SH-SY5Y (cell line): ENCODE data around the gene SMYD4.

ENCODE experiments used
- GATA2 ChIP-seq: IDR thresholded peaks from 2 replicates; pipeline ENCODE4 v1.6.1; 2011; ENCODE audit warnings: mild to moderate bottlenecking, low read depth, low read length
- GATA3 ChIP-seq: IDR thresholded peaks from 2 replicates; pipeline ENCODE4 v1.6.1; 2011; ENCODE audit warnings: low read depth, mild to moderate bottlenecking, low read length, moderate library complexity

SMYD4 gene

DNA sequence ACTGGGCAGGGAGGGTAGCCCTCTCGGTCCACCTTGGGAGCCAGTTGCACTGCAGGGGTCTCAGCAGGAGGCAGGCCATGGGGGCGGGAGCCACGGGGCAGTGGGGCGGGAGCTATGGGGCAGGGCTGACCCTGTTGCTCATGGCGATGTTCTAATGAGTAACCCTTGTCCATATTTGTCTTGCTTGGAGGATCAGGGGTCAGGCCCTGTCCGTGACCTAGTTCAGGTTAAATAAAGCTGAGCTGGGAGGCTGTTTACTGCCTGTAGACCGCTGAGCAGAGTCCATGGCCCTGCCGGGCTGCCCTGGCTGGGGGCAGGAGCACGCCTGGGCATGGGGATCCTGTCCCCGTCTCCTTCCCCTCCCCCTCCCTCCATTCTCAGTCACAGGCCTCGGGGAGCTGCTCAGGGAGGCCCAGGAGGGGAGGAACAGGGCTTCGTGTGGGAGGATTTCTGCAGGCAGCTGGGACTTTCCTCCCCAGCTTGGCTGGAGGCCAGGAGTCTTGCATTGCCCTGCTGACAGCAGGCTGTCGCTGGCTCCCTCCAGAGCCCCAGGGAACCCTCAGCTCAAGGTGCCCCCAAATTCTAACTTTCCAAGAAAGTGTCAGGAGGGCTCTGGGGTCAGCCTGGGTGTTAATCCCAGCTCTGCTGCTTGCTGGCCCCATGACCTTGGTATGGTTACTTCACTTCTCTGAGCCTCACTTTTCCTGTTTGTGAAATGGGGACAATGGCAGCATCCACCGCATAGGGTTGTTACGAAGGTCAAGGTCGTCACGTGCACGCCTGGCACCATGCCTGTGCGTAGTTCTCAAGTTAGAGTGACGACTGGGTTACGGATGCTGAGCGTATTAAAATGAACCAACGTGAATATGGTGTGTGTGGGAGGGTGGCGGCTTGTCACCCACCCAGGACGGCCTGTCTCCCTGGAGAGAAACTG, 93.1 kb downstream of the SMYD4 start:
- TF ChIP-seq GATA2 (no peak), GATA3 (no peak)

DNA sequence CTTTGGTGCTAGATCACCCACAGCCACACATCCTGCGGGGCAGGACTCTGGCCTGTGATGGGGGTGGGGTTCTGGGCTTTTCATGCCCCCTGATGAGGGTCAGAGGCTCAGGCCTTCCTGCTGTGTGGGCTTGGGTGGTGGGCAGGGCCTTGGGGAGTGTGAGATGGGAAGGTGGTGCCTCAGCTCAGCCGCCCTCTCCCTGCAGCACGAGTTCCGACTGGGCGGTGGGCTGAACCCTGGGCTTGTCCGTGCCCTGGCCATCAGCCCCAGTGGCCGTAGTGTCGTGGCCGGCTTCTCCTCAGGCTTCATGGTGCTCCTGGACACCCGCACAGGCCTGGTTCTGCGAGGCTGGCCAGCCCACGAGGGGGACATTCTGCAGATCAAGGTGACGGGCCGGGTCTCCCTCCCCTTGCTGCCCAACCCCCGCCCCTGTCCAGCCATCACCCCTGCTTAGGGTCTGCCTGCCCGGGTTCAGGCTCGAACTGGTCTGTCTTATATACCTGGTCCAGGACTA, 93.8 kb downstream of the SMYD4 start:
- TF ChIP-seq GATA3, result no peak
- TF ChIP-seq GATA2, result no peak

DNA sequence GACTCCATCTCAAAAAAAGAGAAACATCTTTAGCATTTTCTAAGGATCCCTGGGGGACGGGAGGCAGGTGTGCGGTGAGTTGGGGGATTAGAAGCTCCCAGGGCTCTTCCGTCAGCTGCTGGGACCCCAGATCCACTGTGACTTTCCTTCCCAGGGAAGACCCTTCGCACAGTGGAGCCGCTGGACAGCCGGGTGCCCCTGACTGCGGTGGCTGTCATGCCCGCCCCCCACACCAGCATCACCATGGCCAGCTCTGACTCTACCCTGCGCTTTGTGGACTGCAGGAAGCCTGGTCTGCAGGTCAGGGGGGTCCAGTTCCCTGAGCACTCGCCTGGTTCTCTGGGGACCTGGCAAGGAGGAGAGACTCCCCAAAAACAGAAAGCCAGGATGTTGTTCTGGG, 94.3 kb downstream of the SMYD4 start:
- no peak for TF ChIP-seq GATA2
- TF ChIP-seq GATA3, result no peak

DNA sequence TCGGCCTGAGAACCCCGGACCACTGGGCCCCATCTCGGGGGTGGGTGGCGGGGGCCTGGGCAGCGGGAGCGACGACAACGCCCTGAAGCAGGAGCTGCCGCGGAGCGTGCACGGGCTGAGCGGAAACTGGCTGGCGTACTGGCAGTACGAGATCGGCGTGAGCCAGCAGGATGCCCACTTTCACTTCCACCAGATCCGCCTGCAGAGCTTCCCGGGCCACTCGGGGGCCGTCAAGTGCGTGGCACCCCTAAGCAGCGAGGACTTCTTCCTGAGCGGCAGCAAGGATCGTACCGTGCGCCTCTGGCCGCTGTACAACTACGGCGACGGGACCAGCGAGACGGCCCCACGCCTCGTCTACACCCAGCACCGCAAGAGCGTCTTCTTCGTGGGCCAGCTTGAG, 95.9 kb downstream of the SMYD4 start:
- TF ChIP-seq GATA3 (no peak), GATA2 (no peak)

DNA sequence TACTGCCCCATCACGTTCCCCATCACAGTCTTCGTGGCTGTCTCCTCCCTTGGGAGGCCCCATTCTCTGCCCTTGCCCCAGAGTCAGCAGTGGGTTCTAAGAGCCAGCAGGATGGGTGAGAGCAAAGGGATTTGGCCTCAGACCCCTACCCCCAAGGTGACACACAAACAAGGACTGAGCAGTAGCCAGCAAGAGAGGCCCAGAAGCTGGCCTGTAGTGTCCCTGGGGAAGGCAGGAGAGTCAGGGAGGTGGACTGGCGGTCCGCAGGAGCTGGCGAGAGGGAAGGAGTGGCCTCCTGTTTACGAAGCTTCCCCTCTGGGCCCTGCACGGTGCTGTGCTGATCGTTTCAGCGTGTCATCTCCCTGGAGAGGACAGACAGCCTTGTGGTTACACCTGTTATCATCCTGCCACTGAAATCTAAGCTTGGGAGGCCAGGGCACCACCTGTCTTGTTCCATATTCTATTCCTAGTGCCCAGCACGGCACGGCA, 96.8 kb downstream of the SMYD4 start:
- no peak for TF ChIP-seq GATA2
- TF ChIP-seq GATA3, result no peak

DNA sequence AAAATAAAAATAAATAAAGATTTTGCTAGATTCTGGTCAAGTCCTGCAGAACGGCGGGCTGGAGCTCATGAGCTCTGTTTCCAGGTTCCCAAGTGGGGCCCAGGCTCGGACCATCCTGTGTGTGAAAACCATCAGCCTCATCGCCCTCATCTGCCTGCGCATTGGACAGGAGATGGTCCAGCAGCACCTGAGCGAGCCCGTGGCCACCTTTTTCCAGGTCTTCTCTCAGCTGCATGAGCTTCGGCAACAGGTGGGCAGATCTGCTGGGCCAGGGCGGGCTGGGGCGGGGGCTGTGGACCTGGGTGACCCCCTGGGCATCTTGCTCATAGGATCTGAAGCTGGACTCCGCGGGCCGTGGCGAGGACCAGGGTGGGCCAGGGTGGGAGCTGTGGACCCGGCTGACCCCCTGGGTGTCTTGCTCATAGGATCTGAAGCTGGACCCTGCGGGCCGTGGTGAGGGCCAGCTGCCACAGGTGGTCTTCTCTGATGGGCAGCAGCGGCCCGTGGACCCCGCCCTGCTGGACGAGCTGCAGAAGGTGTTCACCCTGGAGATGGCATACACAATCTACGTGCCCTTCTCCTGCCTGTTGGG, 97.4 kb downstream of the SMYD4 start:
- TF ChIP-seq GATA3, result no peak
- TF ChIP-seq GATA2, result no peak

DNA sequence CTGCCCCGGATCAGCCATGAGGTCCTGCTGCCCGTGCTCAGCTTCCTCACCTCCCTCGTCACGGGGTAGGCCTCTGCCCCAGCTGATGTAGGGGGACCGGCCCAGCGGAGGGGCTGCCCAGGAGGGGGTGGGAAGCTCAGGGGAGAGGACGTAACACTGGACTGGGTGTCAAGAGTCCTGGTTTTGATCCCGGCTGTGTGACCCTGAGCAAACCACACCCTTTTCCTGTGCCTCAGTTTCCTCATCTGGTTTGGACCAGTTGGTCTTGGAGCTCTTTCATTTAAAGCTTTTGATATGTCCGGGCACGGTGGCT, 98.6 kb downstream of the SMYD4 start:
- TF ChIP-seq GATA3 (no peak), GATA2 (no peak)

DNA sequence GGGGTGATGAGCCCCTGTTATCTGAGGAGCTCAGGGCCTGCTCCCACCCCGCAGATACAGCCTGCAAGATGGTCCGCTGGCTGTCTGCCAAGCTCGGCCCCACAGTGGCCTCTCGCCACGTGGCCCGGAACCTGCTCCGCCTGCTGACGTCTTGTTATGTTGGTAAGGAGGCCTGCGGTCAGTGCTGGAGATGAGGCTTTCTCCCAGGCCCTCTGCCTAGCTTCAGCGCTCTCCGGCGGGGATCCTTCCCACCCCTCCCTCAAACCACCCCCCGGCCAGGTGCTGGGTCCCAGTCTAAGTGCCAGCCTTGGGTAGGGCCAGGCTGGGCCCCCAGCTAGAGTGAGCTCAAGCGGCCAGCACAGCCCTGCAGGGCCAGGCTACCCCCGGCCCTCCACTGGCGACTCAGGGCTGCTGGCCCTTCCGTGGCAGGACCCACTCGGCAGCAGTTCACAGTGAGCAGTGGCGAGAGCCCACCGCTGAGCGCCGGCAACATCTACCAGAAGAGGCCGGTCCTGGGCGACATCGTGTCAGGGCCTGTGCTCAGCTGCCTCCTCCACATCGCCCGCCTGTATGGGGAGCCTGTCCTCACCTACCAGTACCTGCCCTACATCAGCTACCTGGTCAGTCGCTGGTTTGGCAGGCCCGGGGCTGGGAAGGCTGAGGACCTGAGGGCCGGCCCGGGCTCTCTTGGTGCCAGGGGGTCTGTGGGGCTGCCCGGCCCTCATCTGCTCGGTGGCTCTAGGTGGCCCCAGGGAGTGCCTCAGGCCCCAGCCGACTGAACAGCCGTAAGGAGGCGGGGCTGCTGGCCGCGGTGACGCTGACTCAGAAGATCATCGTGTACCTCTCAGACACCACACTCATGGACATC, 99.1 kb downstream of the SMYD4 start:
- TF ChIP-seq GATA2, result no peak
- TF ChIP-seq GATA3, result no peak

DNA sequence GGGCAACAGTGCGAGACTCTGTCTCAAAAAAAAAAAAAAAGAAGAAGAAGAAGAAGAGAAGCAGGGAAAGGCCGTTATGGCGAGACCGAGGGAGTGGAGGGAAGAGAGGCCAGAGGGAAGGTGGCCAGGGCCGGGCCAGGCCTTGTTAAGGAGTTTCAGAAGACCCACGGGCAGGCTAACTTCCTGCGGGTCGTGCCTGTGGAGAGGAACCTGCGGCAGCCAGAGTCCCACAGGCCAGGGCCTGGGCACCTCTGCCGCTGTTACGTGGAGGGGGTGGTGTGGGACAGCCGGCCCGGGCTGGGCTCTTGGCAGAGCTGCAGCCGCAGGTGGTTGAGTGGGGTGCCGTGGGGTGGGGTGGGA, 99.8 kb downstream of the SMYD4 start:
- TF ChIP-seq GATA3 (no peak), GATA2 (no peak)
